ENCODE results near the gene PPP2R5E. TPM values are rescaled to one million over a fixed set of nuclear protein-coding genes. Genes with fewer than 3 reads are reported as not detected.
A peak's percentile ranks its signal among the peaks of the same experiment; 100 is the strongest.

PPP2R5E gene
- total and polyA plus RNA-seq, 9 of the 15 experiments (the other 6 are each of a cell fraction or from before 2014, with no cell fraction given), result 4.2 to 30.3 (median 11.0) TPM

DNA sequence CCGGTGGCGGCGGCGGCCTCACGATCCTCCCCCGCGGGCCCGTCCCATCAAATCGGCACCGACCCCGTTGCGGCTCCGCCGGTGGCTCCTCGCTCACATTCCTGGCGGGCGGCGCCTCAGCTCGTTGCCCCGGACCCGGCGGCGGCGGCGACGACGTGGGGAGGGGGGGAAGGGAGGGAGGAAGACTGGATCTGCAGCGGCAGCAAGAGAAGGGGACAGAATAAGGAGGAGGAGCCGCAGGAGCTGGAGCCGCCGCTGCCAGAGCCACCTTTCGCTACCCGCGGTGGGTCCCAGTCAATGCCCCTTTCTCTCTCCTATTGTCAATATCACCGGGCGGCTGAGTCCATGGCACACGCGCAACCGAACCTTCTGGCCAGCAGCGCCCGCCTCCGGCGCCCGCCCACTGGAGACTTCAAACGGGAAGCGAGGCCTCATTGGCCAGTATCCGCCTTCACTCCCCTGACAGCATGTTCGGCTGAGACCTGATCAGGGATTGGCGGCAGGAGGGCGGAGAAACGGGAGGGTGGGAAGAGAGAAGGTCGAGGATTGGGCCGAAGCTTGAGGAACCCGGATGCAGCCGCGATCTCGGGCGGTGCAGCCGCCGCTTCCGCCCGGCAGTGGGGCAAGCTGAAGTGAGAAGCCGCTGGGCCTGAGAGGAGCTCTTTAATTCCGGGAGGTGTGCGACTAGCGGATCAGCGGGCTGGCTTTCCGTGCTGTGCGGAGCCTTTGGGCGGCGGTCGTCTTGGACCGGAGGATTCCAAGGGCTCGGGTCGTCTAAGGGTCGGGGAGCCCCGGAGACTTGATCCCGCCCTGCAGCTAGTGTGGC is at the start of gene PPP2R5E (continued):
- TF ChIP-seq, protein P1, sequence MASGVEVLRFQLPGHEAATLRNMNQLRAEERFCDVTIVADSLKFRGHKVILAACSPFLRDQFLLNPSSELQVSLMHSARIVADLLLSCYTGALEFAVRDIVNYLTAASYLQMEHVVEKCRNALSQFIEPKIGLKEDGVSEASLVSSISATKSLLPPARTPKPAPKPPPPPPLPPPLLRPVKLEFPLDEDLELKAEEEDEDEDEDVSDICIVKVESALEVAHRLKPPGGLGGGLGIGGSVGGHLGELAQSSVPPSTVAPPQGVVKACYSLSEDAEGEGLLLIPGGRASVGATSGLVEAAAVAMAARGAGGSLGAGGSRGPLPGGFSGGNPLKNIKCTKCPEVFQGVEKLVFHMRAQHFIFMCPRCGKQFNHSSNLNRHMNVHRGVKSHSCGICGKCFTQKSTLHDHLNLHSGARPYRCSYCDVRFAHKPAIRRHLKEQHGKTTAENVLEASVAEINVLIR (CRISPR knock-in tag; IDR thresholded peaks at IDR 0.05), result no peak
- TF ChIP-seq, protein P2, sequence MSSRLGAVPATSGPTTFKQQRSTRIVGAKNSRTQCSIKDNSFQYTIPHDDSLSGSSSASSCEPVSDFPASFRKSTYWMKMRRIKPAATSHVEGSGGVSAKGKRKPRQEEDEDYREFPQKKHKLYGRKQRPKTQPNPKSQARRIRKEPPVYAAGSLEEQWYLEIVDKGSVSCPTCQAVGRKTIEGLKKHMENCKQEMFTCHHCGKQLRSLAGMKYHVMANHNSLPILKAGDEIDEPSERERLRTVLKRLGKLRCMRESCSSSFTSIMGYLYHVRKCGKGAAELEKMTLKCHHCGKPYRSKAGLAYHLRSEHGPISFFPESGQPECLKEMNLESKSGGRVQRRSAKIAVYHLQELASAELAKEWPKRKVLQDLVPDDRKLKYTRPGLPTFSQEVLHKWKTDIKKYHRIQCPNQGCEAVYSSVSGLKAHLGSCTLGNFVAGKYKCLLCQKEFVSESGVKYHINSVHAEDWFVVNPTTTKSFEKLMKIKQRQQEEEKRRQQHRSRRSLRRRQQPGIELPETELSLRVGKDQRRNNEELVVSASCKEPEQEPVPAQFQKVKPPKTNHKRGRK (tag; IDR thresholded peaks at IDR 0.05), result no peak
- TF ChIP-seq NCOA4 (IDR thresholded peaks at IDR 0.05; ENCODE audit: partially characterized antibody), result no peak
- TF ChIP-seq, protein P3, sequence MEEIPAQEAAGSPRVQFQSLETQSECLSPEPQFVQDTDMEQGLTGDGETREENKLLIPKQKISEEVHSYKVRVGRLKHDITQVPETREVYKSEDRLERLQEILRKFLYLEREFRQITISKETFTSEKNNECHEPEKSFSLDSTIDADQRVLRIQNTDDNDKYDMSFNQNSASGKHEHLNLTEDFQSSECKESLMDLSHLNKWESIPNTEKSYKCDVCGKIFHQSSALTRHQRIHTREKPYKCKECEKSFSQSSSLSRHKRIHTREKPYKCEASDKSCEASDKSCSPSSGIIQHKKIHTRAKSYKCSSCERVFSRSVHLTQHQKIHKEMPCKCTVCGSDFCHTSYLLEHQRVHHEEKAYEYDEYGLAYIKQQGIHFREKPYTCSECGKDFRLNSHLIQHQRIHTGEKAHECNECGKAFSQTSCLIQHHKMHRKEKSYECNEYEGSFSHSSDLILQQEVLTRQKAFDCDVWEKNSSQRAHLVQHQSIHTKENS (CRISPR knock-in tag; IDR thresholded peaks at IDR 0.05), result no peak
- TF ChIP-seq ZNF134 (CRISPR knock-in tag; conservative IDR thresholded peaks at IDR 0.05), result no peak
- TF ChIP-seq MTA2 (IDR thresholded peaks at IDR 0.05; ENCODE audit: low read depth), result no peak
- no peak for TF ChIP-seq ZNF79 (CRISPR knock-in tag; IDR thresholded peaks at IDR 0.05; ENCODE audit: low read depth)
- peak; percentile 93 for TF ChIP-seq MBD2 (IDR thresholded peaks at IDR 0.05; ENCODE audit: borderline replicate concordance, low read depth)
- TF ChIP-seq U2AF2 (optimal IDR thresholded peaks at IDR 0.05; ENCODE audit: low read depth, low read length), result no peak
- TF ChIP-seq, protein P4, sequence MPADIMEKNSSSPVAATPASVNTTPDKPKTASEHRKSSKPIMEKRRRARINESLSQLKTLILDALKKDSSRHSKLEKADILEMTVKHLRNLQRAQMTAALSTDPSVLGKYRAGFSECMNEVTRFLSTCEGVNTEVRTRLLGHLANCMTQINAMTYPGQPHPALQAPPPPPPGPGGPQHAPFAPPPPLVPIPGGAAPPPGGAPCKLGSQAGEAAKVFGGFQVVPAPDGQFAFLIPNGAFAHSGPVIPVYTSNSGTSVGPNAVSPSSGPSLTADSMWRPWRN (IDR thresholded peaks at IDR 0.05; ENCODE audit: low read depth), result no peak
- TF ChIP-seq, protein P5, sequence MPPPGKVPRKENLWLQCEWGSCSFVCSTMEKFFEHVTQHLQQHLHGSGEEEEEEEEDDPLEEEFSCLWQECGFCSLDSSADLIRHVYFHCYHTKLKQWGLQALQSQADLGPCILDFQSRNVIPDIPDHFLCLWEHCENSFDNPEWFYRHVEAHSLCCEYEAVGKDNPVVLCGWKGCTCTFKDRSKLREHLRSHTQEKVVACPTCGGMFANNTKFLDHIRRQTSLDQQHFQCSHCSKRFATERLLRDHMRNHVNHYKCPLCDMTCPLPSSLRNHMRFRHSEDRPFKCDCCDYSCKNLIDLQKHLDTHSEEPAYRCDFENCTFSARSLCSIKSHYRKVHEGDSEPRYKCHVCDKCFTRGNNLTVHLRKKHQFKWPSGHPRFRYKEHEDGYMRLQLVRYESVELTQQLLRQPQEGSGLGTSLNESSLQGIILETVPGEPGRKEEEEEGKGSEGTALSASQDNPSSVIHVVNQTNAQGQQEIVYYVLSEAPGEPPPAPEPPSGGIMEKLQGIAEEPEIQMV (tag; conservative IDR thresholded peaks at IDR 0.05; ENCODE audit: low read depth), result no peak
- no peak for TF ChIP-seq PRMT5 (CRISPR knock-in tag; IDR thresholded peaks at IDR 0.05)
- no peak for TF ChIP-seq FOXA3 (CRISPR knock-in tag; conservative IDR thresholded peaks at IDR 0.05 in 1 of 2, IDR thresholded peaks at IDR 0.05 in 1 of 2)
- TF ChIP-seq TAF7 (tag; IDR thresholded peaks at IDR 0.05), result 0 out of 2 replicates have a peak, but pooled peaks have one; percentile 24
- TF ChIP-seq POLR2A (conservative IDR thresholded peaks at IDR 0.05), result peak; percentile 89
- TF ChIP-seq CBX5 (IDR thresholded peaks at IDR 0.05; ENCODE audit: borderline replicate concordance, low read depth), result no peak
- no peak for TF ChIP-seq TRIM24 (IDR thresholded peaks at IDR 0.05)
